VCaP (cell line): ENCODE results near the gene SVOP.

Source experiments
- H3K27ac ChIP-seq: fragments of 450-650 bp; 2 replicates; pipeline ENCODE4 v1.5.1; 2017
- TF ChIP-seq, protein P1 (sequence below): fragments of 450-650 bp; conservative IDR thresholded peaks from 2 replicates; pipeline ENCODE4 v1.5.1; 2017; ENCODE audit warnings: mild to moderate bottlenecking, moderate library complexity

SVOP gene

DNA sequence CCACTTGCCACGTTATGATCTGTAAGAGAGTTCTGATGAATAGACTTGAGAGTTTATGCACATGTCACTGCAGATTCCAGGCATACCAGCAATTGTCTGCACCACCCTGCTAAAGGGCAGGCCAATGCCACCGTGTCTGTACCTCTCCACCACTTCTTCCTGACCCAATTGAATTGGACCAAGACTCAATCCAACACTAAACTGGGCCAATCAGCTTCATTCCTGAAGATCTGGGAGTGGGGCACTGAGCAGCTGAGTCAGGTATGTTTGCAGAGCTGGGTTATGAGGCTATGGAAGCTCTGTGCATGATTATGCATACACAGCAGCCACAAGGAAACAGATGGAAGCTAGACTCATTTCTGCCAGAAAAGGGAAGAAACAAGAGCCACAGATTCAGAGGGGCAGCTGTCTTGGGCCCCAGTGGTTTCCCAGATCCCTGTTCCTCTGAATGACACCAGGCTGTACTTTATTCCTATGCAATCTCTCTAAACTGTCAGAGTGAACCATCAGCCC, 113.0 kb downstream of the SVOP start:
- TF ChIP-seq, protein P1, sequence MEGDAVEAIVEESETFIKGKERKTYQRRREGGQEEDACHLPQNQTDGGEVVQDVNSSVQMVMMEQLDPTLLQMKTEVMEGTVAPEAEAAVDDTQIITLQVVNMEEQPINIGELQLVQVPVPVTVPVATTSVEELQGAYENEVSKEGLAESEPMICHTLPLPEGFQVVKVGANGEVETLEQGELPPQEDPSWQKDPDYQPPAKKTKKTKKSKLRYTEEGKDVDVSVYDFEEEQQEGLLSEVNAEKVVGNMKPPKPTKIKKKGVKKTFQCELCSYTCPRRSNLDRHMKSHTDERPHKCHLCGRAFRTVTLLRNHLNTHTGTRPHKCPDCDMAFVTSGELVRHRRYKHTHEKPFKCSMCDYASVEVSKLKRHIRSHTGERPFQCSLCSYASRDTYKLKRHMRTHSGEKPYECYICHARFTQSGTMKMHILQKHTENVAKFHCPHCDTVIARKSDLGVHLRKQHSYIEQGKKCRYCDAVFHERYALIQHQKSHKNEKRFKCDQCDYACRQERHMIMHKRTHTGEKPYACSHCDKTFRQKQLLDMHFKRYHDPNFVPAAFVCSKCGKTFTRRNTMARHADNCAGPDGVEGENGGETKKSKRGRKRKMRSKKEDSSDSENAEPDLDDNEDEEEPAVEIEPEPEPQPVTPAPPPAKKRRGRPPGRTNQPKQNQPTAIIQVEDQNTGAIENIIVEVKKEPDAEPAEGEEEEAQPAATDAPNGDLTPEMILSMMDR: no peak
- no peak overlapping the region for H3K27ac ChIP-seq

DNA sequence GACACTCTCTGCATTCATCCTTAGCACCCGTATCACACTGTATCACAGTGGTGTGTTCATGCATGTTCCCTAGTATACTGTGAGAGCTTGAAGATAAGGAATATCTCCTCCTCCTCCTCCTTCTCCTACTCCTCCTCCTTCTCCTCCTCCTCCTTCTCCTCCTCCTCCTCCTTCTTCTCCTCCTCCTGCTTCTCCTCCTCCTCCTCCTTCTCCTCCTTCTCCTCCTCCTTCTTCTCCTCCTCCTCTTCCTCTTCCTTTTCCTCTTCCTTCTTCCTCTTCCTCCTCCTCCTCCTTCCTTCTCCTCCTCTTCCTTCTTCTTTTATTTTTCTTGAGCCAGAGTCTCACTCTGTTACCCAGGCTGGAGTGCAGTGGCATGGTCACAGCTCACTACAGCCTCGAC, 113.9 kb downstream of the SVOP start:
- H3K27ac ChIP-seq: no peak overlapping the region
- TF ChIP-seq, protein P1: no peak

DNA sequence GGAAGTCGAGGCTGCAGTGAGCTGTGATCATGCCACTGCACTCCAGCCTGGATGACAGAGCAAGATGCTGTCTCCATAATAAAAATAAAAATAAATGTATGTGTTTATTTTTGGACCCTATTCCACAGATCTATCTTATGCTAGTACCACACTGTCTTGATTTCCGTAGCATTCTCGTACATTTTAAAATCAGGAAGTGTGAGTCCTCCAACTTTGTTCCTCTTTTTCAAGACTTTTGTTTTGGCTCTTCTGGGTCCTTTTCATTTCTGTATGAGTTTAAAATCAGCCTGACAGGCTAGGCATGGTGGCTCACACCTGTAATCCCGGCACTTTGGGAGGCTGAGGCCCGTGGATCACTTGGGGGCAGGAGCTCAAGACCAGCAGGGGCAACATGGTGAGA, 115.1 kb downstream of the SVOP start:
- TF ChIP-seq, protein P1: no peak
- H3K27ac ChIP-seq: no peak overlapping the region

DNA sequence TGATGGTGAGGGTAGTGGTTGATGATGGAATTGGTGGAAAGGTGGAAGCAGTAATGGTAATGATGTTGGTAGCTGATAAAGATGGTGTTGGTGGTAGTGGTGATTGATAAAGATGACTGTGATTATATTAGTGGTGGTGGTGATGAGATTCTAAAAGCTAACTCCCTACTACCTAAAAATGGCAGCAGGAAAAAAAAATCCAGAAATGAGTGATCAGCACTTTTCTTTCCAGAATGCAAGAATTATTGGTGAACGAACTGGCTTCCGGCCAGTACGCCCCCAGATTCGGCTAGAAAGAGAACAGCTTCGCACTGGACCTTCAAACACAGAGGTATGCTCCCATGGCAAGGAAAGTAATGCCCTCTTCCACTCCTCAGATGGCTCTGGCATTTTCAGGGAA, 121.7 kb downstream of the SVOP start:
- TF ChIP-seq, protein P1: no peak
- H3K27ac ChIP-seq: no peak overlapping the region

DNA sequence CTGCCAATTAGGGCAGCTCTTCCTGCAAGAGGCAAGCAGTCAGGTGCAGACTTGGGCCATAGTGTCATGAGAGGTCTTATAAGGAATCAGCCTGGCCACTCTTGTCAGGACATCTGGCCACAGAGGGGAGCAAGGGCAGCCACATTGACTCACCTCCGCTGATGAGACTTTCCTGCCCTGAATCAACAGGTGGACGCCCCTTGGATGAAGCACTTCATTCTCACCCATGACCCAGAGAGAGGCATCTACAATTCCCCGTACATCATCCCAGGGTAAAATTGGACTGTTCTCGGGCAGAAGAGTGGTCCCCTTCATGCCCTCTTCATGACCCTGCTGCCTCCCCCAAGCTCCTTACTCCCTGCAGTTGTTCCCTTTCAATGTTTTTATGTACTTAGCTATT, 124.1 kb downstream of the SVOP start:
- no peak overlapping the region for H3K27ac ChIP-seq
- TF ChIP-seq, protein P1: no peak

DNA sequence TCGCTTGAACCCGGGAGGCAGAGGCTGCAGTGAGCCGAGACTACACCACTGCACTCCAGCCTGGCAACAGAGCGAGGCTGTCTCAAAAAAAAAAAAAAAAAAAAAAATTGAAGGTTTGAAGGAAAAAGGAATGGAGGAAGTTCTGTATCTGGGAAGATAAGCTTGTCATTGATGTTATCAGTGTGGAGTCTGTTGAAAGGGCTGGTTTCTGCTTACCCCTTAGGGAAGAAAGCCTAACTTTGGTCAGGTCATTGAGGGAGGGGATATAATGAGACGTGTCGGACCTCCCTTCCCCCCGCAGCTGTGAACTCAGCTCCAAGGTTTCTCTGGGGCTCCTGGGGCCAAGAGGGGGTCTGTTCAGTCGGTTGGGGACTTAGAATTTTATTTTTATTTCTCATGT, 124.5 kb downstream of the SVOP start:
- TF ChIP-seq, protein P1: no peak

DNA sequence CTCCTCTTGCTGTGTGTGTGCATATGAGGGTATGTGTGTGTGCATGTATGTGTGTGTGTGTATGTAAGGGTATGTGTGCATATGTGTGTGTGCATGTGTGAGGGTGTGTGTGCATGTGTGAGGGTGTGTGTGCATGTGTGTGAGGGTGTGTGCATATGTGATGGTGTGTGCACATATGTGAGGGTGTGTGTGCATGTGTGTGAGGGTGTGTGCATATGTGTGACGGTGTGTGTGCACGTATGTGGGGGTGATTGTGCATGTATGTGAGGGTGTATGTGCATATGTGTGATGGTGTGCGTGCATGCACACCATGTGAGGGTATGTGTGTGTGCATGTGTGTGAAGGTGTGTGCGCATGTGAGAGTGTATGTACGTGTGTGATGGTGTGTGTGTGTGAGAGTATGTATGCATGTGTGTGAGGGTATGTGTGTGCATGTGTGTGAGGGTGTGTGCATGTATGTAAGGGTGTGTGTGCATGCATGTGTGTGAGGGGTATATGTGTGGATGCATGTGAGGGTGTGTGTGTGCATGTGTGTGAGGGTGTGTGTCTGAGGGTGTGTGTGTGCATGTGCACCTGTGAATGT, 125.6 kb downstream of the SVOP start:
- no peak overlapping the region for H3K27ac ChIP-seq
- TF ChIP-seq, protein P1: no peak

More for the DNA sequence above, 124.5 kb downstream of the SVOP start:
- H3K27ac ChIP-seq: no peak overlapping the region
